Stimulated activated memory B cell treated with anti-CD40 and anti-IgM and Interleukin-4, amounts not matched to agents 10 μg/mL and 1 μg/mL and 100 μg/mL, for 72 hours (primary cell): ENCODE data around the gene KRT73.

Experiments used
- ATAC-seq: fragments of 150-1000 bp; cut with Tn5 transposase; 2 replicates; pipeline ENCODE4 v1.10.0; 2021
- H3K27ac Mint-ChIP-seq: one replicate; pipeline ENCODE4 v1.8.0; 2022; ENCODE audit warnings: mild to moderate bottlenecking, mixed read lengths
- H3K27me3 Mint-ChIP-seq: one replicate; pipeline ENCODE4 v1.8.0; 2022; ENCODE audit warnings: mixed read lengths
- H3K36me3 Mint-ChIP-seq: one replicate; pipeline ENCODE4 v1.8.0; 2022; ENCODE audit warnings: mixed read lengths
- H3K4me1 Mint-ChIP-seq: one replicate; pipeline ENCODE4 v1.8.0; 2022; ENCODE audit warnings: mixed read lengths
- H3K4me3 Mint-ChIP-seq: one replicate; pipeline ENCODE4 v1.8.0; 2022; ENCODE audit warnings: mild to moderate bottlenecking, moderate library complexity, mixed read lengths
- H3K9me3 Mint-ChIP-seq: one replicate; pipeline ENCODE4 v1.8.0; 2022; ENCODE audit warnings: mixed read lengths

KRT73 gene

DNA sequence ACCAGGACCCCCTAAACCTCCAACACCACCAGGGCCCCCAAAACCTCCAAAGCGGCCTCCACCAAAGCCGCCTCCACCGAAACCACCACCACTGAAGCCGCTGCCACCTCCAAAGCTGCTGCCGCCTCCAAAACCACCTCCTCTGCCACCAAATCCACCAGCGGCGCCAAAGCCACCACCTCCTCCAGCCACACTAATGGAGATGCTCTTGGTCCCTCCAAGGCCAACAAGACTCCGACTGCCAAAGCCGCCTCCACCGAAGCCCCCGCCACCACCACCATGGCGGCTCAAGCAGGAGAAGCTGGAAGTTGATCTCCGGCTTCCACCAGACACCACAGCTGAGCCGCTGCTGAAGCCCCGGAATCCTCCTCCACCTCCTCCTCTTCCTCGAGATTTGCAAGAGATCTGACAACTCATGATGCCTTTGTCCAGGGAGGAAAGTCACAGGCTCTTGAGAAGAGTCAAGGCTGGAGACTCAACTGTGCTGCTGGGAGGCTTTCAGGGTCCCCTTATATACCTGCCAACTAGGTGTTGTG is 33.4 kb upstream of the KRT73 start, which contains the start of gene KRT2:
KRT2 (minus strand) TSS at position 486 of the 536 bp plus-strand sequence; CDS start at position 417, 69 bp downstream.
- no peak within 1 kb of the TSS for H3K4me3 Mint-ChIP-seq
- H3K36me3 Mint-ChIP-seq: no peaks in the 10 kb centered on the region
- H3K27me3 Mint-ChIP-seq: peaks cover 32% of the 10 kb centered on the region
- no peak for ATAC-seq
- no peaks in the 10 kb centered on the region for H3K9me3 Mint-ChIP-seq
- H3K4me1 Mint-ChIP-seq: no peaks in the 10 kb centered on the region
- H3K27ac Mint-ChIP-seq: no peak within 1 kb of the TSS

- ATAC-seq: no peak
- H3K4me1 Mint-ChIP-seq: no peaks in the 10 kb centered on the region
- H3K36me3 Mint-ChIP-seq: no peaks in the 10 kb centered on the region
- H3K27me3 Mint-ChIP-seq: peaks cover 22% of the 10 kb centered on the region
- no peak overlapping the region for H3K27ac Mint-ChIP-seq
- H3K9me3 Mint-ChIP-seq: no peaks in the 10 kb centered on the region
- no peak overlapping the region for H3K4me3 Mint-ChIP-seq
Observed at GRCh38 chr12:52650520-52651081, 32.2 kb upstream of the KRT73 start.

DNA sequence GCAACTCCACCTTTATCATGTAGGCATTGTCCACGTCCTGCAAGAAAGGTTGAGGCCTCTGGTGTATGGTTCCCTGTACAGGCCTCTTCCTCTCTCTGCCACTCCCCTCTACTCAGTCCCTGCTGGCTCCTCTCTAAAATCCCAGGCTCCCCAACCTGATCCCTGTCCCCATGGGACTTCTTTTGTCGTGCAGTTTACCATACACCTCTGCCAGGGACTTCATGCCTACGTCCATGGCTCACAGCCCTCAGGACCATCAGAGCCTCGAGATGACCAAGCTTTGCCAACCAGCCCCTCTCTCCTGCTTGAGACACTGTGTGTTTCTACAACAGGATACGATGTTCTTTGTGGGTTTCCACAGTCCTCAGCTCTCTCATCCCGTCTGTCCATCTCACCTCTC is 30.7 kb upstream of the KRT73 start:
- Mint-ChIP-seq H3K9me3 (no peaks in the 10 kb centered on the region), H3K27ac (no peak overlapping the region), H3K4me1 (no peaks in the 10 kb centered on the region), H3K4me3 (no peak overlapping the region), H3K36me3 (no peaks in the 10 kb centered on the region), H3K27me3 (peaks cover 20% of the 10 kb centered on the region)
- ATAC-seq: no peak

DNA sequence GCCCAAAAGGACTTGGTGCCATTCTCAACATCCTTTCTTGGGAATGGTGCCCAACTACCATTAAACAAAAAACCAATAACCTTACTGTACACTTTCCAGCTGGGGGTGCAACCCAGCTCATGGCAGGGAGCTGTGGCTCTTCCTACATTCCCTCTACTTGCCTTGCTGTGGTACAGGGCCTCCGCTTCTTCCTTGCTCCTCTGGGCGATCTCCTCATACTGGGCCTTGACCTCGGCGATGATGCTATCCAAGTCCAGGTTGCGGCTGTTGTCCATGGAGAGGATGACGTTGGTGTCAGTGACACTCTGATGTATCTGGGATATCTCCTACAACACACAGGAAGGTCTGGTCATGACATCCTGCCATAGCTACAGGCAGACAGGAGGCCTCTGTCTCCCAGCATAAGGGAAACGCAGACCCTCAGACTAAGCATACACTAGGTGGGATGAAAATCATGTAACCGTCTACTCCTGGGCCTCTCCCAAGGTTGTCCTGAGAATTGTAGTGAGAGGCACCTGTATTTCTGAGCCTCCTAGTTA is 29.7 kb upstream of the KRT73 start:
- no peaks in the 10 kb centered on the region for H3K9me3 Mint-ChIP-seq
- ATAC-seq: no peak
- no peak overlapping the region for H3K4me3 Mint-ChIP-seq
- H3K27me3 Mint-ChIP-seq: peaks cover 27% of the 10 kb centered on the region
- no peaks in the 10 kb centered on the region for H3K36me3 Mint-ChIP-seq
- no peak overlapping the region for H3K27ac Mint-ChIP-seq
- H3K4me1 Mint-ChIP-seq: no peaks in the 10 kb centered on the region

DNA sequence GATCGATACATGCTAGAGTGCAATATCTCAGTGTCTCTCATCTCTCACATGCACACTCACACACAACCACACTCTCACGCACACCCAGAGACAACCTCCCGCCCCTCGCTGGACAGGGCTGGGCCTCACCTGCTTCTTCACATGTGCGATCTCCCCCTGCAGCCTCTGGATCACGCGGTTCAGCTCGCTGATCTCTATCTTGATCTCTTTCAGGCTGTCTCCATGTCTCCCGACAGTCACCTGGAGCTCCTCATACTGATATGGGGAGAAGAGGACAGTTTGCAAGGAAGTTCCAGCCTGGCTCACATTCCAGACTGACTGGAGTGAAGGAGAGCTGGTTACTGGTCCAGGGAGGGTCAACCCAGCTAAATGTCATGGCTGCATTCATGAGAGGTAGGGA is 29.2 kb upstream of the KRT73 start:
- ATAC-seq: no peak
- no peaks in the 10 kb centered on the region for H3K4me1 Mint-ChIP-seq
- no peaks in the 10 kb centered on the region for H3K36me3 Mint-ChIP-seq
- peaks cover 29% of the 10 kb centered on the region for H3K27me3 Mint-ChIP-seq
- H3K4me3 Mint-ChIP-seq: no peak overlapping the region
- H3K9me3 Mint-ChIP-seq: no peaks in the 10 kb centered on the region
- no peak overlapping the region for H3K27ac Mint-ChIP-seq

DNA sequence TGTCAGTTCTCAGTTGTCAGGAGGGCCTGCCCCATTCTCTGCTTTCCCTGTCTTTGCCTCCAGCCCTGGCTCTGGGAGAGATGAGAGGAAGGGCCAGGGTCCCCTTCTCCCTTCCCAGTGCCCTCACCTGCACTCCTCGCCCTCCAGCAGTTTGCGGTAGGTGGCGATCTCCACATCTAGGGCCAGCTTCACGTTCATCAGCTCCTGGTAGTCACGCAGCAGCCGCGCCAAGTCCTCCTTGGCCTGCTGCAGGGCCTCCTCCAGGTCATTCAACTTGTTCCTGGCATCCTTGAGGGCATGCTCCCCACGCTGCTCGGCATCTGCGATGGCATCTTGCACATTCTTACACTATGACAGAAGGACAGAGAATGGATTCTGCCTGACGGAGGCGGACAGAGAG is 28.3 kb upstream of the KRT73 start:
- H3K27ac Mint-ChIP-seq: no peak overlapping the region

DNA sequence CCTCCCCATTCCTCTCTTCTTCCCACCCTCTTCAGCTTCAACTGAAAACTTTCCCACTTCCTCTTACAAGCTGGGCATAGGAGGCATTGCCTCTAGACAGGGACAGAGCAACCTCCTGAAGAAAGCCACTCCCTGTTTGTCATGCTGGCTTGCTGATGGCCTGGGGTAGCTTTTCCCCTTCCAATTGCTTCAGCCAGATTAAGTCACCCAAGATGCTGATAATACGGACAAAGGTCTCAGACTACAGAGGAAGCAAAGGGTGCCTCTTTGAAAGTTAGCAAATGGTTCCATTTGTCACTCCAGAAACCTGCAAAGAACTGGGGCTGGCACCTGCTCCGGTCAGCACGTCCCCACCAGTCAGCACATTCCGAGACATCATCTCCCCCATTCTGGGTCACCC is 27.6 kb upstream of the KRT73 start:
- no peak overlapping the region for H3K4me3 Mint-ChIP-seq
- no peak for ATAC-seq

More for the DNA sequence above, 28.3 kb upstream of the KRT73 start:
- Mint-ChIP-seq H3K9me3 (no peaks in the 10 kb centered on the region), H3K4me1 (no peaks in the 10 kb centered on the region), H3K4me3 (no peak overlapping the region), H3K27me3 (peaks cover 36% of the 10 kb centered on the region), H3K36me3 (no peaks in the 10 kb centered on the region)
- no peak for ATAC-seq

DNA sequence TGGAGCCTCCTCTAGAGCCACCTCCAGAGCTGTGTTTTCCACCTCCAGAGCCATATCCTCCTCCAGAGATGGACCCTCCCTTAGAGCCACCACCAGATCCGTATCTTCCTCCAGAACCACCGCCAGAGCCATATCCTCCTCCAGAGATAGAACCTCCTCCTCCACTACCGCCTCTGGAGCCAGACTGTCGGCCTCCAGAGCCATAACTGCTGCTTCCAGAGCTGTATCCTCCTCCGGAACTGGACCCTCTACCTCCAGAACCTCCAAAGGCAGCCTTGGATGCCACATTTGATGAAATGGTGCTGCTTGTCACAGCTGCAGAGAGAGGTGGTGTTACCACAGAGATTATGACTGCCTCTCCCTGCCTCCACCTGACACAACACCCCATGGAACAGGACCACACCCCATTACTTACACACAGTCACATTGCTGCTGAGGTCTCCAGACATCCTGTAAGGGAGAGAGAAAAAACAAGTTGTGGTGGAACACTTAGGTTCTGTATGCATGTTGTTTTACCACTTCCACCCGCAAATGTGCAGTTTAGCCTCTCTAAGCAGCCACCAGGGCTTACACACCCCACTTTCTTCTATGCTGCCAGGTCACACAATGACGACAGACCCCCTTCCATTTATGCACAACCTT is 26.9 kb upstream of the KRT73 start:
- no peak overlapping the region for H3K27ac Mint-ChIP-seq
- no peaks in the 10 kb centered on the region for H3K36me3 Mint-ChIP-seq
- no peaks in the 10 kb centered on the region for H3K9me3 Mint-ChIP-seq
- H3K4me1 Mint-ChIP-seq: no peaks in the 10 kb centered on the region
- peaks cover 38% of the 10 kb centered on the region for H3K27me3 Mint-ChIP-seq
- no peak overlapping the region for H3K4me3 Mint-ChIP-seq
- ATAC-seq: no peak

More for the DNA sequence above, 27.6 kb upstream of the KRT73 start:
- Mint-ChIP-seq H3K36me3 (no peaks in the 10 kb centered on the region), H3K27ac (no peak overlapping the region), H3K27me3 (peaks cover 38% of the 10 kb centered on the region), H3K9me3 (no peaks in the 10 kb centered on the region), H3K4me1 (no peaks in the 10 kb centered on the region)

- ATAC-seq: no peak
- H3K9me3 Mint-ChIP-seq: no peaks in the 10 kb centered on the region
- H3K36me3 Mint-ChIP-seq: no peaks in the 10 kb centered on the region
- no peak overlapping the region for H3K27ac Mint-ChIP-seq
- H3K27me3 Mint-ChIP-seq: peaks cover 38% of the 10 kb centered on the region
- H3K4me3 Mint-ChIP-seq: no peak overlapping the region
- no peaks in the 10 kb centered on the region for H3K4me1 Mint-ChIP-seq
Observed at GRCh38 chr12:52644078-52644415, 25.7 kb upstream of the KRT73 start.

DNA sequence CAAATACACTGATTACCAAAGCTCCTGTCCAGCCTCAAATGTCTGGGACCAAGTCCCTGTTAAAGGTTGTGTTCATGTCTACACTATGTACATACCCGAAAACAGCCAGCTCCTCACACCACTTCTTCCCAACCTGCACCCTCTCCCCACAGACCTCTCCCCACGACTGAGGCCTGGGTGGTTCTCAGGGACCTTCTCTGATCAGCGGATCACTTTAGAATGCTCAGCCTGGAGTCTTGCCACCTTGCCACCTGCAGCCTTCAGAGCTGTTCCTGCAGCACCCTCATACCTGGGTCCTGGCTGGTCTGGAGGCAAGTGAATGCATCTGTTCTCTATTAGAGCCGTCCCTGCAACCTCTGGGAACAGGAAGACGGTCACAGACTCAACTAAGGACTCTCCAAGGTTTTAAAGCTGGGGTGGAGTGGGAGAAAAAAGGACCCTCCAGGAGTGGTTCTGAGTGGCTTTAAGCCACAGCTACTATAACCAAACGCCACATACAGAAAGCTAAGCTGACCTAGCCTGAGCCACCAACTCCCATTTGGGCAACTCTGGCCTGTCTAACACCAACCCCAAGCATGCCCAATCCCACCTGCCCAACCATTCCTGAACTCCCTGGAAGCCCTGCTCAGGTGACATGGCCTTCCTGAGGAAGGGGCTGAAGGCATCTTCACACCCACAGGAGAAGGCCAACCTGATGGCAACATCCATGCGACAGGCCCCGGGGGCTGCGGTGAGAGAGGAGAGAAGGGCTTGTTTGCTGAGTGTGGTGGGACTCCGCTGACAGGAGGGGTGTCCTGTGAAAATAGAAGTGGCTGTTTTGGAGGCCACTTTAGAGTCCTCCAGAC is 25.1 kb upstream of the KRT73 start:
- Mint-ChIP-seq H3K9me3 (no peaks in the 10 kb centered on the region), H3K4me3 (no peak overlapping the region), H3K4me1 (no peaks in the 10 kb centered on the region), H3K36me3 (no peaks in the 10 kb centered on the region), H3K27me3 (peaks cover 38% of the 10 kb centered on the region), H3K27ac (no peak overlapping the region)
- ATAC-seq: no peak

DNA sequence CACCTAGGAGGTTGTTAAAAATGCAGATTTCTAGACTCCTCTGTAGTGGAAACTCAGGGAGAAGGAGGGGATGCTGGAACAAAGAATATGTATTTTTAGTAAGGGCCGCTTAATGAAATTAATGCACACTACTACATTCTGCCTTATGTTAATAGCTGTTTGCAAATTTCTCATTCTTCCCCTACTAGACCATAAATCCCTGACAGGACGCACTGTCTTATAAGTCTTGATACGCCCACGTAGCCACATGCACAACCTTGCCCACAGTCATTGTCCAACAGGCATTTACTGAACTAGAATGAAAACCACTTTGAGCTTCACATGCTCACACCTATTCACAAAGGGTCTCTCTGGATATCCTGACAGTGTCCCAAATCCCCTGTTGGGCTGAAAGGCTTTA is 23.1 kb upstream of the KRT73 start:
- Mint-ChIP-seq H3K4me1 (no peaks in the 10 kb centered on the region), H3K4me3 (no peak overlapping the region), H3K36me3 (no peaks in the 10 kb centered on the region), H3K27me3 (peaks cover 28% of the 10 kb centered on the region), H3K27ac (no peak overlapping the region), H3K9me3 (no peaks in the 10 kb centered on the region)
- ATAC-seq: no peak

GRCh38 chr12:52637299-52637698 is 18.9 kb upstream of the KRT73 start:
- H3K36me3 Mint-ChIP-seq: no peaks in the 10 kb centered on the region
- H3K4me1 Mint-ChIP-seq: no peaks in the 10 kb centered on the region
- peaks cover 14% of the 10 kb centered on the region for H3K27me3 Mint-ChIP-seq
- H3K9me3 Mint-ChIP-seq: no peaks in the 10 kb centered on the region
- ATAC-seq: no peak
- H3K4me3 Mint-ChIP-seq: no peak overlapping the region
- no peak overlapping the region for H3K27ac Mint-ChIP-seq

- ATAC-seq: no peak
- Mint-ChIP-seq H3K9me3 (no peaks in the 10 kb centered on the region), H3K36me3 (no peaks in the 10 kb centered on the region), H3K4me3 (no peak overlapping the region), H3K27ac (no peak overlapping the region), H3K4me1 (no peaks in the 10 kb centered on the region), H3K27me3 (peaks cover 8% of the 10 kb centered on the region)
Observed at GRCh38 chr12:52636592-52637258, 18.4 kb upstream of the KRT73 start.

- ATAC-seq: no peak
- Mint-ChIP-seq H3K4me3 (no peak overlapping the region), H3K4me1 (no peaks in the 10 kb centered on the region), H3K36me3 (no peaks in the 10 kb centered on the region), H3K9me3 (no peaks in the 10 kb centered on the region), H3K27me3 (peaks cover 6% of the 10 kb centered on the region), H3K27ac (no peak overlapping the region)
Observed at GRCh38 chr12:52636189-52636588, 17.8 kb upstream of the KRT73 start.
